HEK293 (cell line): ENCODE measurements around the gene RPS29.
A peak's percentile ranks its signal among the peaks of the same experiment; 100 is the strongest.

Experiments
- CTCF ChIA-PET: fragments of 350-600 bp; formaldehyde crosslinking; extraction: SDS; loops from one replicate; lab custom pipeline; 2021; ENCODE audit warnings: antibody characterized with exemption; lab: Yijun Ruan, JAX
- POLR2A ChIA-PET: fragments of 300-600 bp; formaldehyde crosslinking; extraction: SDS; loops from one replicate; lab custom pipeline; 2020; ENCODE audit warnings: antibody characterized with exemption, inconsistent platforms; lab: Yijun Ruan, JAX
- H3K27ac ChIP-seq: fragments of 200-500 bp; sonication (Bioruptor generic); 2 replicates; pipeline ENCODE4 v1.5.1; 2014; ENCODE audit warnings: low read depth, low read length, control low read depth, inconsistent platforms; ENCODE audit errors: extremely low read depth
- H3K36me3 ChIP-seq, 2 experiments: fragments of 200-500 bp in 1 of 2; sonication (Bioruptor generic) in 1 of 2; 1 replicate in 1 of 2; 2 replicates in 1 of 2; pipeline ENCODE4 v1.5.1; 2014 to 2017; ENCODE audit warnings: inconsistent platforms in 2 of 2, low read length in 2 of 2; ENCODE audit not compliant: control insufficient read depth in 2 of 2, insufficient read depth in 1 of 2
- H3K4me1 ChIP-seq: fragments of 200-500 bp; sonication (Bioruptor generic); 2 replicates; pipeline ENCODE4 v1.5.1; 2014; ENCODE audit warnings: mild to moderate bottlenecking, low read length, inconsistent platforms; ENCODE audit not compliant: control insufficient read depth, insufficient read depth
- H3K4me3 ChIP-seq: 2 replicates; pipeline ENCODE4 v1.5.1; 2011; ENCODE audit warnings: low read depth, mild to moderate bottlenecking, control low read depth, low read length, moderate library complexity
- H3K9me3 ChIP-seq: fragments of 200-500 bp; sonication (Bioruptor generic); 2 replicates; pipeline ENCODE4 v1.5.1; 2014; ENCODE audit warnings: low read depth, low read length, inconsistent platforms; ENCODE audit not compliant: control insufficient read depth, insufficient read depth
- ATF2 ChIP-seq: fragments of 450-650 bp; formaldehyde crosslinking; IDR thresholded peaks from 2 replicates; pipeline ENCODE4 v1.5.1; 2016; ENCODE audit warnings: missing biosample characterization, missing genetic modification characterization, low read depth
- CTCF ChIP-seq: fragments of 450-650 bp; formaldehyde crosslinking; IDR thresholded peaks from 2 replicates; pipeline ENCODE4 v1.5.1; 2016; ENCODE audit warnings: missing biosample characterization, missing genetic modification characterization
- GLI4 ChIP-seq: fragments of 450-650 bp; formaldehyde crosslinking; IDR thresholded peaks from 2 replicates; pipeline ENCODE4 v1.5.1; 2016; ENCODE audit warnings: missing biosample characterization, missing genetic modification characterization
- GLIS2 ChIP-seq: fragments of 450-650 bp; formaldehyde crosslinking; IDR thresholded peaks from 2 replicates; pipeline ENCODE4 v1.5.1; 2016; ENCODE audit warnings: missing biosample characterization, missing genetic modification characterization
- KLF16 ChIP-seq: fragments of 450-650 bp; formaldehyde crosslinking; IDR thresholded peaks from 2 replicates; pipeline ENCODE4 v1.5.1; 2017; ENCODE audit warnings: missing biosample characterization, missing genetic modification characterization
- PRDM4 ChIP-seq: fragments of 450-650 bp; formaldehyde crosslinking; IDR thresholded peaks from 2 replicates; pipeline ENCODE4 v1.5.1; 2017; ENCODE audit warnings: missing biosample characterization, missing genetic modification characterization
- ZBTB20 ChIP-seq: fragments of 450-650 bp; formaldehyde crosslinking; IDR thresholded peaks from 2 replicates; pipeline ENCODE4 v1.5.1; 2016; ENCODE audit warnings: missing biosample characterization, missing genetic modification characterization
- ZEB2 ChIP-seq: fragments of 450-650 bp; formaldehyde crosslinking; IDR thresholded peaks from 2 replicates; pipeline ENCODE4 v1.5.1; 2016; ENCODE audit warnings: missing biosample characterization, missing genetic modification characterization
- ZFP69B ChIP-seq: fragments of 450-650 bp; formaldehyde crosslinking; IDR thresholded peaks from 2 replicates; pipeline ENCODE4 v1.5.1; 2016; ENCODE audit warnings: missing biosample characterization, missing genetic modification characterization
- ZNF157 ChIP-seq: fragments of 450-650 bp; formaldehyde crosslinking; IDR thresholded peaks from 2 replicates; pipeline ENCODE4 v1.5.1; 2016; ENCODE audit warnings: missing biosample characterization, missing genetic modification characterization
- ZNF2 ChIP-seq: fragments of 450-650 bp; formaldehyde crosslinking; IDR thresholded peaks from 2 replicates; pipeline ENCODE4 v1.5.1; 2016; ENCODE audit warnings: missing biosample characterization, missing genetic modification characterization
- ZNF324 ChIP-seq: fragments of 450-650 bp; formaldehyde crosslinking; IDR thresholded peaks from 2 replicates; pipeline ENCODE4 v1.5.1; 2016; ENCODE audit warnings: missing biosample characterization, missing genetic modification characterization
- ZNF335 ChIP-seq: fragments of 450-650 bp; formaldehyde crosslinking; conservative IDR thresholded peaks from 2 replicates; pipeline ENCODE4 v1.5.1; 2016; ENCODE audit warnings: missing biosample characterization, missing genetic modification characterization
- ZNF391 ChIP-seq: fragments of 450-650 bp; formaldehyde crosslinking; IDR thresholded peaks from 2 replicates; pipeline ENCODE4 v1.5.1; 2016; ENCODE audit warnings: low read depth, missing biosample characterization, missing genetic modification characterization, borderline replicate concordance
- ZNF394 ChIP-seq: fragments of 450-650 bp; formaldehyde crosslinking; IDR thresholded peaks from 2 replicates; pipeline ENCODE4 v1.5.1; 2016; ENCODE audit warnings: missing biosample characterization, missing genetic modification characterization, mild to moderate bottlenecking, moderate library complexity, borderline replicate concordance
- ZNF561 ChIP-seq: fragments of 450-650 bp; IDR thresholded peaks from 2 replicates; pipeline ENCODE4 v1.5.1; 2018; ENCODE audit warnings: missing biosample characterization, missing genetic modification characterization, borderline replicate concordance
- ZSCAN30 ChIP-seq: fragments of 450-650 bp; IDR thresholded peaks from 2 replicates; pipeline ENCODE4 v1.5.1; 2018; ENCODE audit warnings: missing biosample characterization, mild to moderate bottlenecking, missing genetic modification characterization, moderate library complexity
- TF ChIP-seq, protein P1 (sequence below): fragments of 450-650 bp; formaldehyde crosslinking; optimal IDR thresholded peaks from 2 replicates; pipeline ENCODE3; 2016; ENCODE audit warnings: missing biosample characterization, mild to moderate bottlenecking, missing genetic modification characterization
- TF ChIP-seq, protein P2 (sequence below): fragments of 450-650 bp; formaldehyde crosslinking; IDR thresholded peaks from 2 replicates; pipeline ENCODE4 v1.5.1; 2016; ENCODE audit warnings: missing biosample characterization, missing genetic modification characterization

Gene RPS29

DNA sequence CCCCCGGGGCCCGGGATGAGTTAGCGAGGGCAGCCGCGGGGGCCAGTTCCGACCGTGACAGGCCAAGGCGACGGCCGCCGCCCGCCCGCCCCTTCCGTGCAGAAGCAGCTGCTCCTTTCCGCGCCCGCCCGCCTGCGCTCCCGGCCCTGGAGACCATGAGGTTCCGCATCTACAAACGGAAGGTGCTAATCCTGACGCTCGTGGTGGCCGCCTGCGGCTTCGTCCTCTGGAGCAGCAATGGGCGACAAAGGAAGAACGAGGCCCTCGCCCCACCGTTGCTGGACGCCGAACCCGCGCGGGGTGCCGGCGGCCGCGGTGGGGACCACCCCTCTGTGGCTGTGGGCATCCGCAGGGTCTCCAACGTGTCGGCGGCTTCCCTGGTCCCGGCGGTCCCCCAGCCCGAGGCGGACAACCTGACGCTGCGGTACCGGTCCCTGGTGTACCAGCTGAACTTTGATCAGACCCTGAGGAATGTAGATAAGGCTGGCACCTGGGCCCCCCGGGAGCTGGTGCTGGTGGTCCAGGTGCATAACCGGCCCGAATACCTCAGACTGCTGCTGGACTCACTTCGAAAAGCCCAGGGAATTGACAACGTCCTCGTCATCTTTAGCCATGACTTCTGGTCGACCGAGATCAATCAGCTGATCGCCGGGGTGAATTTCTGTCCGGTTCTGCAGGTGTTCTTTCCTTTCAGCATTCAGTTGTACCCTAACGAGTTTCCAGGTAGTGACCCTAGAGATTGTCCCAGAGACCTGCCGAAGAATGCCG, 35.1 kb upstream of the RPS29 start:
- Histone ChIP-seq H3K4me1 (no peaks in the 10 kb centered on the region), H3K9me3 (no peaks in the 10 kb centered on the region), H3K36me3 (peaks cover 19 to 37% of the 10 kb centered on the region in 2 experiments), H3K27ac (peak overlapping the region; percentile 87), H3K4me3 (peak overlapping the region; percentile 87)
- TF ChIP-seq ZNF391: 0 out of 2 replicates have a peak, but pooled peaks have one; percentile 4
- TF ChIP-seq ZNF324 (tag by site-specific recombination): peak; percentile 1; the same call in 1 of the 2 replicates
- 0 out of 2 replicates have a peak, but pooled peaks have one; percentile 16 for TF ChIP-seq ZFP69B (tag by site-specific recombination)
- 0 out of 2 replicates have a peak, but pooled peaks have one; percentile 19 for TF ChIP-seq ZNF157 (tag by site-specific recombination)
- TF ChIP-seq, protein P1, sequence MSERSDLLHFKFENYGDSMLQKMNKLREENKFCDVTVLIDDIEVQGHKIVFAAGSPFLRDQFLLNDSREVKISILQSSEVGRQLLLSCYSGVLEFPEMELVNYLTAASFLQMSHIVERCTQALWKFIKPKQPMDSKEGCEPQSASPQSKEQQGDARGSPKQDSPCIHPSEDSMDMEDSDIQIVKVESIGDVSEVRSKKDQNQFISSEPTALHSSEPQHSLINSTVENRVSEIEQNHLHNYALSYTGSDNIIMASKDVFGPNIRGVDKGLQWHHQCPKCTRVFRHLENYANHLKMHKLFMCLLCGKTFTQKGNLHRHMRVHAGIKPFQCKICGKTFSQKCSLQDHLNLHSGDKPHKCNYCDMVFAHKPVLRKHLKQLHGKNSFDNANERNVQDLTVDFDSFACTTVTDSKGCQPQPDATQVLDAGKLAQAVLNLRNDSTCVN (tag by site-specific recombination): no peak
- peak; percentile 31 for TF ChIP-seq ZNF335
- no peak for TF ChIP-seq ATF2 (tag by site-specific recombination)
- no peak; the same call in 1 of the 2 replicates for TF ChIP-seq GLI4 (tag by site-specific recombination)
- TF ChIP-seq GLIS2 (tag by site-specific recombination): peak; percentile 75
- TF ChIP-seq ZNF561 (tag by site-specific recombination): peak; percentile 46; the same call in 1 of the 2 replicates
- TF ChIP-seq CTCF (tag by site-specific recombination): peak; percentile 6; the same call in 1 of the 2 replicates
- TF ChIP-seq ZNF2 (tag by site-specific recombination): peak; percentile 10; the same call in 1 of the 2 replicates
- TF ChIP-seq ZEB2 (tag by site-specific recombination): 0 out of 2 replicates have a peak, but pooled peaks have one; percentile 31
- peak; percentile 73; the same call in 1 of the 2 replicates for TF ChIP-seq ZBTB20 (tag by site-specific recombination)
- TF ChIP-seq KLF16: 0 out of 2 replicates have a peak, but pooled peaks have one; percentile 5
- TF ChIP-seq ZNF394 (tag by site-specific recombination): peak; percentile 95
- TF ChIP-seq ZSCAN30 (tag by site-specific recombination): peak; percentile 28; the same call in 1 of the 2 replicates
- TF ChIP-seq, protein P2, sequence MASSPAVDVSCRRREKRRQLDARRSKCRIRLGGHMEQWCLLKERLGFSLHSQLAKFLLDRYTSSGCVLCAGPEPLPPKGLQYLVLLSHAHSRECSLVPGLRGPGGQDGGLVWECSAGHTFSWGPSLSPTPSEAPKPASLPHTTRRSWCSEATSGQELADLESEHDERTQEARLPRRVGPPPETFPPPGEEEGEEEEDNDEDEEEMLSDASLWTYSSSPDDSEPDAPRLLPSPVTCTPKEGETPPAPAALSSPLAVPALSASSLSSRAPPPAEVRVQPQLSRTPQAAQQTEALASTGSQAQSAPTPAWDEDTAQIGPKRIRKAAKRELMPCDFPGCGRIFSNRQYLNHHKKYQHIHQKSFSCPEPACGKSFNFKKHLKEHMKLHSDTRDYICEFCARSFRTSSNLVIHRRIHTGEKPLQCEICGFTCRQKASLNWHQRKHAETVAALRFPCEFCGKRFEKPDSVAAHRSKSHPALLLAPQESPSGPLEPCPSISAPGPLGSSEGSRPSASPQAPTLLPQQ (tag by site-specific recombination): peak; percentile 25; the same call in 1 of the 2 replicates
- no peak for TF ChIP-seq PRDM4
- POLR2A ChIA-PET: interaction anchor here (1.0 to 3.0 kb wide), 14 partner anchors 10 to 247 kb away, joined by 3 to 44 read pairs (median 11); partner anchors contain the start of genes DNAAF2, KLHDC2, LRR1 and NEMF
- CTCF ChIA-PET: interaction anchor here (0.7 to 2.5 kb wide), 5 partner anchors 9 to 186 kb away, joined by 3 to 10 read pairs (median 3); partner anchors contain the start of genes DNAAF2, KLHDC2 and RPS29
